ENCODE data around the gene UBE4A. TPM values are rescaled to one million over a fixed set of nuclear protein-coding genes. Genes with fewer than 3 reads are reported as not detected.

UBE4A gene
- total and polyA plus RNA-seq, 2 donors (not counting 3 experiments of a cell fraction or from before 2014, with no cell fraction given) = 13.3 to 40.2 TPM

- no peak overlapping the region for H3K9ac ChIP-seq (replicated peaks; ENCODE audit: extremely low read depth, insufficient read depth, low read length)
- H3K4me2 ChIP-seq (ENCODE audit: insufficient read depth, low read length) = no peak overlapping the region
- no TSS peak for BruUV-seq (replicated peaks)
- no peaks in the 10 kb centered on the region for H3K79me2 ChIP-seq (ENCODE audit: control insufficient read depth, insufficient read depth, low read length)
- no peaks in the 10 kb centered on the region for H3K27me3 ChIP-seq (ENCODE audit: control insufficient read depth in 2 of 2, insufficient read depth in 2 of 2, low read length in 2 of 2)
- no peak for TF ChIP-seq MYC (IDR thresholded peaks at IDR 0.05; ENCODE audit: low read depth, low read length)
- no peak for TF ChIP-seq EZH2 (IDR thresholded peaks at IDR 0.05; ENCODE audit: borderline replicate concordance, low read depth, low read length, severe bottlenecking)
- no peak for TF ChIP-seq POLR2A (IDR thresholded peaks at IDR 0.05; ENCODE audit: low read depth, low read length)
- DNase-seq (ENCODE audit: low read depth, low spot score) (no peak), FAIRE-seq (no peak)
- POLR2A ChIA-PET = no interaction called here
- H3K4me3 ChIP-seq (replicated peaks in 1 of 3; ENCODE audit: insufficient read depth in 1 of 3, low read depth in 1 of 3, low read length in 3 of 3) = no peak overlapping the region
- CTCF ChIA-PET = interaction anchor here (2.3 kb wide), 1 partner anchor 11 kb away, joined by 5 read pairs; no protein-coding TSS in a partner anchor
- H3K9me3 ChIP-seq (replicated peaks; ENCODE audit: control insufficient read depth, insufficient read depth, low read length) = no peaks in the 10 kb centered on the region
- H4K20me1 ChIP-seq (replicated peaks; ENCODE audit: control insufficient read depth, extremely low read depth, insufficient read depth, low read length) = no peaks in the 10 kb centered on the region
- H3K9me1 ChIP-seq (replicated peaks; ENCODE audit: control insufficient read depth, extremely low read depth, insufficient read depth, low read length) = peaks cover 2% of the 10 kb centered on the region
- no peaks in the 10 kb centered on the region for H3K36me3 ChIP-seq (ENCODE audit: control insufficient read depth in 2 of 2, extremely low read depth in 1 of 2, insufficient read depth in 2 of 2, low read length in 2 of 2)
- dilution Hi-C loops (cut with MboI; ENCODE audit: extremely low pct_ligation_motif_present, low sequenced_read_pairs) (no loop called here), intact Hi-C loops (cut with micrococcal nuclease) (loop anchor here (5.0 kb wide), 1 partner anchor 70 kb away; no protein-coding TSS in a partner anchor)
- no peak overlapping the region for H2AFZ ChIP-seq (ENCODE audit: low read depth, low read length)
- H3K4me1 ChIP-seq (ENCODE audit: control insufficient read depth, extremely low read depth, insufficient read depth, low read length) = peaks cover 13% of the 10 kb centered on the region
- H3K27ac ChIP-seq (ENCODE audit: insufficient read depth, low read depth, low read length) = no peak overlapping the region
These were observed 58.4 kb downstream of the UBE4A start for GRCh38 chr11:118417801-118418200.

- no TSS peak for BruUV-seq (replicated peaks)
These were observed 59.4 kb downstream of the UBE4A start for GRCh38 chr11:118418766-118419165.

More at GRCh38 chr11:118418766-118419165, 59.4 kb downstream of the UBE4A start:
- H3K4me2 ChIP-seq (ENCODE audit: insufficient read depth, low read length) = no peak overlapping the region
- H3K9me1 ChIP-seq (replicated peaks; ENCODE audit: control insufficient read depth, extremely low read depth, insufficient read depth, low read length) = peaks cover 2% of the 10 kb centered on the region
- DNase-seq (ENCODE audit: low read depth, low spot score) (no peak), FAIRE-seq (no peak)
- H2AFZ ChIP-seq (ENCODE audit: low read depth, low read length) = no peak overlapping the region
- no peak overlapping the region for H3K27ac ChIP-seq (ENCODE audit: insufficient read depth, low read depth, low read length)
- no peaks in the 10 kb centered on the region for H3K9me3 ChIP-seq (replicated peaks; ENCODE audit: control insufficient read depth, insufficient read depth, low read length)
- CTCF ChIA-PET = interaction anchor here (2.3 kb wide), 1 partner anchor 12 kb away, joined by 5 read pairs; no protein-coding TSS in a partner anchor
- TF ChIP-seq MAX (IDR thresholded peaks at IDR 0.05; ENCODE audit: insufficient read depth, insufficient read length) (no peak), POLR2A (IDR thresholded peaks at IDR 0.05; ENCODE audit: low read depth, low read length) (no peak), EZH2 (IDR thresholded peaks at IDR 0.05; ENCODE audit: borderline replicate concordance, low read depth, low read length, severe bottlenecking) (no peak), CTCF (IDR thresholded peaks at IDR 0.05; ENCODE audit: extremely low read depth in 1 of 2, insufficient read depth in 1 of 2, low read depth in 1 of 2, low read length in 2 of 2) (no peak), POLR2AphosphoS5 (IDR thresholded peaks at IDR 0.05; ENCODE audit: insufficient read depth, low read depth, low read length) (no peak), JUN (IDR thresholded peaks at IDR 0.05; ENCODE audit: borderline replicate concordance, insufficient read depth, insufficient read length, low read depth) (no peak), MYC (IDR thresholded peaks at IDR 0.05; ENCODE audit: low read depth, low read length) (no peak)
- H3K79me2 ChIP-seq (ENCODE audit: control insufficient read depth, insufficient read depth, low read length) = no peaks in the 10 kb centered on the region
- H3K27me3 ChIP-seq (ENCODE audit: control insufficient read depth in 2 of 2, insufficient read depth in 2 of 2, low read length in 2 of 2) = no peaks in the 10 kb centered on the region
- H3K36me3 ChIP-seq (ENCODE audit: control insufficient read depth in 2 of 2, extremely low read depth in 1 of 2, insufficient read depth in 2 of 2, low read length in 2 of 2) = no peaks in the 10 kb centered on the region
- H3K9ac ChIP-seq (replicated peaks; ENCODE audit: extremely low read depth, insufficient read depth, low read length) = no peak overlapping the region
- intact Hi-C loops (cut with micrococcal nuclease) (loop anchor here (5.0 kb wide), 1 partner anchor 69 kb away; no protein-coding TSS in a partner anchor), dilution Hi-C loops (cut with MboI; ENCODE audit: extremely low pct_ligation_motif_present, low sequenced_read_pairs) (no loop called here)
- no peak overlapping the region for H3K4me3 ChIP-seq (replicated peaks in 1 of 3; ENCODE audit: insufficient read depth in 1 of 3, low read depth in 1 of 3, low read length in 3 of 3)
- POLR2A ChIA-PET = no interaction called here
- H4K20me1 ChIP-seq (replicated peaks; ENCODE audit: control insufficient read depth, extremely low read depth, insufficient read depth, low read length) = no peaks in the 10 kb centered on the region
- peaks cover 13% of the 10 kb centered on the region for H3K4me1 ChIP-seq (ENCODE audit: control insufficient read depth, extremely low read depth, insufficient read depth, low read length)

Data from endothelial cell of umbilical vein (primary cell).